GM12878 (cell line): ENCODE results near the gene LGALS8. TPM values are rescaled to one million over a fixed set of nuclear protein-coding genes. Genes with fewer than 3 reads are reported as not detected.

ENCODE experiments used
- ATAC-seq: fragments of 200-7000 bp; cut with Tn5 transposase; 3 replicates; pipeline ENCODE4 v1.9.1; 2020; ENCODE audit warnings: mild to moderate bottlenecking, moderate library complexity
- BruUV-seq: library from RNA; stranded (reverse); fragments of 400-500 nt; replicated peaks from 2 replicates; lab custom pipeline; 2021; lab: Mats Ljungman, UMichigan
- CTCF ChIA-PET: fragments of 300-600 bp; sonication (Branson Sonifier 250); formaldehyde crosslinking; extraction: SDS; loops from one replicate; lab custom pipeline; 2021; ENCODE audit warnings: inconsistent platforms; lab: Yijun Ruan, JAX
- POLR2A ChIA-PET: fragments of 350-600 bp; formaldehyde crosslinking; extraction: SDS; loops from one replicate; lab custom pipeline; 2021; ENCODE audit warnings: inconsistent platforms; lab: Charles Lee
- RAD21 ChIA-PET: fragments of 300-600 bp; sonication (Branson Sonifier 250); formaldehyde crosslinking; loops from one replicate; lab custom pipeline; 2023; ENCODE audit warnings: antibody characterized with exemption; ENCODE audit not compliant: unreplicated experiment; lab: Charles Lee
- SMC1A ChIA-PET: fragments of 300-600 bp; sonication (Branson Sonifier 250); formaldehyde crosslinking; loops from one replicate; lab custom pipeline; 2023; ENCODE audit not compliant: unreplicated experiment, uncharacterized antibody; lab: Charles Lee
- DNase-seq: peaks from one replicate; pipeline ENCODE4 v3.0.0-alpha.2; 2011; ENCODE audit warnings: low read depth, low spot score
- FAIRE-seq: peaks from 3 replicates; lab custom pipeline; 2011; peaks lifted over from hg19 to GRCh38; lab: Jason Lieb, UNC
- H2AFZ ChIP-seq: 2 replicates; pipeline ENCODE4 v1.6.0; 2011; ENCODE audit warnings: low read depth, low read length, control low read depth; ENCODE audit not compliant: control insufficient read depth
- H3K27ac ChIP-seq: 2 replicates; pipeline ENCODE4 v1.5.1; 2011; ENCODE audit warnings: control low read depth; ENCODE audit not compliant: control insufficient read depth, insufficient read depth
- H3K27me3 ChIP-seq, 2 experiments: replicated peaks in 1 of 2; 2 replicates each; pipeline versions ENCODE4 v1.6.0 to v1.6.1; 2011; ENCODE audit warnings: low read length in 1 of 2; ENCODE audit not compliant: control insufficient read depth in 2 of 2, insufficient read depth in 2 of 2
- H3K36me3 ChIP-seq, 2 experiments: 2 replicates each; pipeline ENCODE4 v1.5.1; 2011; ENCODE audit warnings: low read length in 1 of 2; ENCODE audit not compliant: control insufficient read depth in 2 of 2, insufficient read depth in 2 of 2
- H3K4me1 ChIP-seq: 2 replicates; pipeline ENCODE4 v1.6.1; 2011; ENCODE audit warnings: mild to moderate bottlenecking, low read length, moderate library complexity, mixed read lengths; ENCODE audit not compliant: control insufficient read depth, insufficient read depth
- H3K4me2 ChIP-seq: 2 replicates; pipeline ENCODE4 v1.6.0; 2011; ENCODE audit warnings: control low read depth; ENCODE audit not compliant: control insufficient read depth, insufficient read depth
- H3K4me3 ChIP-seq: fragments of 200-600 bp; sonication (generic); 2 replicates; pipeline ENCODE4 v1.5.1; 2016
- H3K79me2 ChIP-seq: 2 replicates; pipeline ENCODE4 v1.6.0; 2011; ENCODE audit warnings: low read length; ENCODE audit not compliant: control insufficient read depth, insufficient read depth
- H3K9ac ChIP-seq: 2 replicates; pipeline ENCODE4 v1.8.0; 2011; ENCODE audit warnings: low read length, control low read depth, mixed read lengths; ENCODE audit not compliant: control insufficient read depth, insufficient read depth
- H3K9me3 ChIP-seq: replicated peaks from 3 replicates; pipeline ENCODE4 v1.5.1; 2011; ENCODE audit warnings: mild to moderate bottlenecking, low read length; ENCODE audit not compliant: control insufficient read depth, insufficient read depth
- H4K20me1 ChIP-seq: 2 replicates; pipeline ENCODE4 v1.6.0; 2011; ENCODE audit not compliant: control insufficient read depth, insufficient read depth
- BRCA1 ChIP-seq: IDR thresholded peaks from 2 replicates; pipeline ENCODE4 v1.6.1; 2011; ENCODE audit warnings: low read depth, low read length, improper control_type of control experiment
- MLLT1 ChIP-seq: fragments of 450-650 bp; IDR thresholded peaks from 2 replicates; pipeline ENCODE4 v1.6.1; 2016; ENCODE audit warnings: mild to moderate bottlenecking
- ZNF24 ChIP-seq: fragments of 450-650 bp; IDR thresholded peaks from 2 replicates; pipeline ENCODE4 v1.6.1; 2017; ENCODE audit warnings: antibody characterized with exemption, mild to moderate bottlenecking
- ZSCAN29 ChIP-seq: fragments of 450-650 bp; IDR thresholded peaks from 2 replicates; pipeline ENCODE4 v1.6.1; 2017; ENCODE audit warnings: mild to moderate bottlenecking, moderate library complexity
- WGBS: methylation state at CpG from one replicate; pipeline ENCODE4 v1.1.6; 2016; ENCODE audit warnings: low lambda C conversion rate; ENCODE audit not compliant: insufficient replicate concordance, insufficient coverage; ENCODE audit errors: missing lambda C conversion rate; 5-methylcytosine and 5-hydroxymethylcytosine counted together
- in situ Hi-C: fragments of 300-500 bp; cut with MboI; formaldehyde crosslinking; loops from 9 replicates; pipeline ENCODE4 v1.14.3; 2018; ENCODE audit warnings: mixed read lengths
- intact Hi-C: fragments of 100-400 bp; cut with micrococcal nuclease; formaldehyde crosslinking; loops from one replicate; pipeline ENCODE4 v1.14.2; 2022; ENCODE audit not compliant: unreplicated experiment
- polyA plus RNA-seq, 11 experiments: library from polyadenylated mRNA; depleted of rRNA in 4 of 11; unstranded in 6 of 11; stranded (reverse) in 5 of 11; fragments of >200 nt; fragmentation: Nextera tagmentation in 4 of 11; fragmentation: Illumina TruSeq in 1 of 11; extraction: Ambion mirVana in 4 of 11; extraction: Trizol in 1 of 11; gene quantifications; 1 replicate in 1 of 11; 2 replicates in 10 of 11; pipeline versions ENCODE4 v1.2.1 to v1.2.3, GENCODE V29; 2011 to 2016; ENCODE audit warnings: inconsistent platforms in 2 of 11, missing spikeins in 2 of 11, low read depth in 1 of 11
- total RNA-seq, 4 experiments: library from RNA; depleted of rRNA in 3 of 4; stranded (reverse); fragments of >200 nt in 3 of 4; fragmentation: Illumina TruSeq in 1 of 4; extraction: Trizol in 1 of 4; gene quantifications; 2 replicates each; pipeline versions ENCODE4 v1.2.1 to v1.2.3, GENCODE V29; 2013 to 2021
- TF ChIP-seq, protein P1 (sequence below): fragments of 450-650 bp; IDR thresholded peaks from 2 replicates; pipeline ENCODE4 v1.6.1; 2017; ENCODE audit warnings: antibody characterized with exemption, mild to moderate bottlenecking, moderate library complexity

The LGALS8 gene
- total and polyA plus RNA-seq, 10 of the 15 experiments (the other 5 are each of a cell fraction or from before 2014, with no cell fraction given) = 15.4 to 86.5 (median 19.2) TPM

DNA sequence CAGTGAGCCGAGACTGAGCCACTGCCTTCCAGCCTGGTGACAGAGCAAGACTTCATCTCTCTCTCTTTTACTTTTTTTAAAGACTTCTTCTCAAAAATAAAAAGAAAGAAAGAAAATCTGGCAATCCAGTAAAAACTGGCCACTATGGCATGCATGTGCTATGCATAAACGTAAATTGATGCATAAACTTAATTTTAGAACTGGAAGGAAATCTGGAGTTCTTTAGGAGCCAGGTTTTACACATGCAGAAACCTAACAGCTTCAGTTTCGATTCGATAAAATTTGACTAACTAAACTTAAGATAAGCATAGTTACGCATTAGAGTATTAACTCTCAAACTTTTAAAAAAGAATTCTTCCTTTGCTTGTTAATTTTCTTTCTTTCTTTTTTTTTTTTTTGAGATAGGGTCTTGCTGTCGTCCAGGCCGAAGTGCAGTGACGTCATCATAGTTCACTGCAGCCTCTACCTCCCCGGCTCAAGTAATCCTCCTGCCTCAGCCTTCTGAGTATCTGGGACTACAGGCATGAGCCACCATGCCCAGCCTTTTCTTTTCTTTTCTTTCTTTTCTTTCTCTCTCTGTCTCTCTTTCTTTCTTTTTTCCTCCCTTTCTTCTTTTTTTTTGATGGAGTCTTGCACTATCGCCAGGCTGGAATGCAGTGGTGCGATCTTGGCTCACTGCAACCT is 11.9 kb upstream of the LGALS8 start:
- Histone ChIP-seq H2AFZ (no peak overlapping the region), H3K79me2 (no peaks in the 10 kb centered on the region), H3K9ac (no peak overlapping the region), H3K4me1 (peaks cover 9% of the 10 kb centered on the region), H3K4me2 (no peak overlapping the region), H3K9me3 (no peaks in the 10 kb centered on the region), H3K27me3 (no peaks in the 10 kb centered on the region), H3K4me3 (no peak overlapping the region), H4K20me1 (no peaks in the 10 kb centered on the region), H3K36me3 (no peaks in the 10 kb centered on the region), H3K27ac (no peak overlapping the region)
- no peak for FAIRE-seq
- BruUV-seq = no TSS peak
- in situ Hi-C loops = no loop called here
- 61% methylated on average over 7 of the region's 11 CpGs for WGBS
- CTCF ChIA-PET = no interaction called here
- POLR2A ChIA-PET = interaction anchor here (0.6 kb wide), 1 partner anchor 24 kb away, joined by 4 read pairs; no protein-coding TSS in a partner anchor
- TF ChIP-seq ZSCAN29 = no peak
- no peak for TF ChIP-seq BRCA1
- TF ChIP-seq MLLT1 = no peak
- no peak for TF ChIP-seq ZNF24
- TF ChIP-seq, protein P1, sequence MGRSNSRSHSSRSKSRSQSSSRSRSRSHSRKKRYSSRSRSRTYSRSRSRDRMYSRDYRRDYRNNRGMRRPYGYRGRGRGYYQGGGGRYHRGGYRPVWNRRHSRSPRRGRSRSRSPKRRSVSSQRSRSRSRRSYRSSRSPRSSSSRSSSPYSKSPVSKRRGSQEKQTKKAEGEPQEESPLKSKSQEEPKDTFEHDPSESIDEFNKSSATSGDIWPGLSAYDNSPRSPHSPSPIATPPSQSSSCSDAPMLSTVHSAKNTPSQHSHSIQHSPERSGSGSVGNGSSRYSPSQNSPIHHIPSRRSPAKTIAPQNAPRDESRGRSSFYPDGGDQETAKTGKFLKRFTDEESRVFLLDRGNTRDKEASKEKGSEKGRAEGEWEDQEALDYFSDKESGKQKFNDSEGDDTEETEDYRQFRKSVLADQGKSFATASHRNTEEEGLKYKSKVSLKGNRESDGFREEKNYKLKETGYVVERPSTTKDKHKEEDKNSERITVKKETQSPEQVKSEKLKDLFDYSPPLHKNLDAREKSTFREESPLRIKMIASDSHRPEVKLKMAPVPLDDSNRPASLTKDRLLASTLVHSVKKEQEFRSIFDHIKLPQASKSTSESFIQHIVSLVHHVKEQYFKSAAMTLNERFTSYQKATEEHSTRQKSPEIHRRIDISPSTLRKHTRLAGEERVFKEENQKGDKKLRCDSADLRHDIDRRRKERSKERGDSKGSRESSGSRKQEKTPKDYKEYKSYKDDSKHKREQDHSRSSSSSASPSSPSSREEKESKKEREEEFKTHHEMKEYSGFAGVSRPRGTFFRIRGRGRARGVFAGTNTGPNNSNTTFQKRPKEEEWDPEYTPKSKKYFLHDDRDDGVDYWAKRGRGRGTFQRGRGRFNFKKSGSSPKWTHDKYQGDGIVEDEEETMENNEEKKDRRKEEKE = no peak
- SMC1A ChIA-PET = no interaction called here
- RAD21 ChIA-PET = no interaction called here
- no peak for ATAC-seq
- DNase-seq = no peak
- intact Hi-C loops = no loop called here
